ENCODE measurements around the gene TAOK1. TPM values are rescaled to one million over a fixed set of nuclear protein-coding genes. Genes with fewer than 3 reads are reported as not detected.

The TAOK1 gene
- total and polyA plus RNA-seq, 10 of the 15 experiments (the other 5 are each of a cell fraction or from before 2014, with no cell fraction given): 2.0 to 27.1 (median 11.8) TPM

- TF ChIP-seq PKNOX1 (IDR thresholded peaks at IDR 0.05) (peak; percentile 74), BHLHE40 (IDR thresholded peaks at IDR 0.05; ENCODE audit: borderline replicate concordance in 1 of 2, low read depth in 2 of 2, low read length in 1 of 2) (peak in 1 of 2 experiments; percentile 87; a peak in 2 of 4 replicates), MAX (IDR thresholded peaks at IDR 0.05; ENCODE audit: low read depth, low read length) (peak; percentile 87), SMARCA5 (IDR thresholded peaks at IDR 0.05) (peak; percentile 71; the same call in 1 of the 2 replicates), BACH1 (IDR thresholded peaks at IDR 0.05; ENCODE audit: borderline replicate concordance) (peak; percentile 76), SP1 (IDR thresholded peaks at IDR 0.05; ENCODE audit: low read depth, low read length) (peak; percentile 16), RAD21 (IDR thresholded peaks at IDR 0.05; ENCODE audit: insufficient read depth, low read depth, low read length) (peak; percentile 40), IKZF1 (conservative IDR thresholded peaks at IDR 0.05) (peak; percentile 50; the same call in 1 of the 2 replicates), CBFB (IDR thresholded peaks at IDR 0.05; ENCODE audit: low read depth) (no peak), TBL1XR1 (IDR thresholded peaks at IDR 0.05; ENCODE audit: low read depth, low read length) (no peak), RELA (IDR thresholded peaks at IDR 0.05; ENCODE audit: borderline replicate concordance, partially characterized antibody) (peak; percentile 40)
- TF ChIP-seq, protein P1, sequence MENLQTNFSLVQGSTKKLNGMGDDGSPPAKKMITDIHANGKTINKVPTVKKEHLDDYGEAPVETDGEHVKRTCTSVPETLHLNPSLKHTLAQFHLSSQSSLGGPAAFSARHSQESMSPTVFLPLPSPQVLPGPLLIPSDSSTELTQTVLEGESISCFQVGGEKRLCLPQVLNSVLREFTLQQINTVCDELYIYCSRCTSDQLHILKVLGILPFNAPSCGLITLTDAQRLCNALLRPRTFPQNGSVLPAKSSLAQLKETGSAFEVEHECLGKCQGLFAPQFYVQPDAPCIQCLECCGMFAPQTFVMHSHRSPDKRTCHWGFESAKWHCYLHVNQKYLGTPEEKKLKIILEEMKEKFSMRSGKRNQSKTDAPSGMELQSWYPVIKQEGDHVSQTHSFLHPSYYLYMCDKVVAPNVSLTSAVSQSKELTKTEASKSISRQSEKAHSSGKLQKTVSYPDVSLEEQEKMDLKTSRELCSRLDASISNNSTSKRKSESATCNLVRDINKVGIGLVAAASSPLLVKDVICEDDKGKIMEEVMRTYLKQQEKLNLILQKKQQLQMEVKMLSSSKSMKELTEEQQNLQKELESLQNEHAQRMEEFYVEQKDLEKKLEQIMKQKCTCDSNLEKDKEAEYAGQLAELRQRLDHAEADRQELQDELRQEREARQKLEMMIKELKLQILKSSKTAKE (IDR thresholded peaks at IDR 0.05; ENCODE audit: low read depth, poor library complexity, severe bottlenecking): no peak
- TF ChIP-seq, protein P2, sequence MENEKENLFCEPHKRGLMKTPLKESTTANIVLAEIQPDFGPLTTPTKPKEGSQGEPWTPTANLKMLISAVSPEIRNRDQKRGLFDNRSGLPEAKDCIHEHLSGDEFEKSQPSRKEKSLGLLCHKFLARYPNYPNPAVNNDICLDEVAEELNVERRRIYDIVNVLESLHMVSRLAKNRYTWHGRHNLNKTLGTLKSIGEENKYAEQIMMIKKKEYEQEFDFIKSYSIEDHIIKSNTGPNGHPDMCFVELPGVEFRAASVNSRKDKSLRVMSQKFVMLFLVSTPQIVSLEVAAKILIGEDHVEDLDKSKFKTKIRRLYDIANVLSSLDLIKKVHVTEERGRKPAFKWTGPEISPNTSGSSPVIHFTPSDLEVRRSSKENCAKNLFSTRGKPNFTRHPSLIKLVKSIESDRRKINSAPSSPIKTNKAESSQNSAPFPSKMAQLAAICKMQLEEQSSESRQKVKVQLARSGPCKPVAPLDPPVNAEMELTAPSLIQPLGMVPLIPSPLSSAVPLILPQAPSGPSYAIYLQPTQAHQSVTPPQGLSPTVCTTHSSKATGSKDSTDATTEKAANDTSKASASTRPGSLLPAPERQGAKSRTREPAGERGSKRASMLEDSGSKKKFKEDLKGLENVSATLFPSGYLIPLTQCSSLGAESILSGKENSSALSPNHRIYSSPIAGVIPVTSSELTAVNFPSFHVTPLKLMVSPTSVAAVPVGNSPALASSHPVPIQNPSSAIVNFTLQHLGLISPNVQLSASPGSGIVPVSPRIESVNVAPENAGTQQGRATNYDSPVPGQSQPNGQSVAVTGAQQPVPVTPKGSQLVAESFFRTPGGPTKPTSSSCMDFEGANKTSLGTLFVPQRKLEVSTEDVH (IDR thresholded peaks at IDR 0.05; ENCODE audit: low read depth, partially characterized antibody): no peak
- TF ChIP-seq, protein P3, sequence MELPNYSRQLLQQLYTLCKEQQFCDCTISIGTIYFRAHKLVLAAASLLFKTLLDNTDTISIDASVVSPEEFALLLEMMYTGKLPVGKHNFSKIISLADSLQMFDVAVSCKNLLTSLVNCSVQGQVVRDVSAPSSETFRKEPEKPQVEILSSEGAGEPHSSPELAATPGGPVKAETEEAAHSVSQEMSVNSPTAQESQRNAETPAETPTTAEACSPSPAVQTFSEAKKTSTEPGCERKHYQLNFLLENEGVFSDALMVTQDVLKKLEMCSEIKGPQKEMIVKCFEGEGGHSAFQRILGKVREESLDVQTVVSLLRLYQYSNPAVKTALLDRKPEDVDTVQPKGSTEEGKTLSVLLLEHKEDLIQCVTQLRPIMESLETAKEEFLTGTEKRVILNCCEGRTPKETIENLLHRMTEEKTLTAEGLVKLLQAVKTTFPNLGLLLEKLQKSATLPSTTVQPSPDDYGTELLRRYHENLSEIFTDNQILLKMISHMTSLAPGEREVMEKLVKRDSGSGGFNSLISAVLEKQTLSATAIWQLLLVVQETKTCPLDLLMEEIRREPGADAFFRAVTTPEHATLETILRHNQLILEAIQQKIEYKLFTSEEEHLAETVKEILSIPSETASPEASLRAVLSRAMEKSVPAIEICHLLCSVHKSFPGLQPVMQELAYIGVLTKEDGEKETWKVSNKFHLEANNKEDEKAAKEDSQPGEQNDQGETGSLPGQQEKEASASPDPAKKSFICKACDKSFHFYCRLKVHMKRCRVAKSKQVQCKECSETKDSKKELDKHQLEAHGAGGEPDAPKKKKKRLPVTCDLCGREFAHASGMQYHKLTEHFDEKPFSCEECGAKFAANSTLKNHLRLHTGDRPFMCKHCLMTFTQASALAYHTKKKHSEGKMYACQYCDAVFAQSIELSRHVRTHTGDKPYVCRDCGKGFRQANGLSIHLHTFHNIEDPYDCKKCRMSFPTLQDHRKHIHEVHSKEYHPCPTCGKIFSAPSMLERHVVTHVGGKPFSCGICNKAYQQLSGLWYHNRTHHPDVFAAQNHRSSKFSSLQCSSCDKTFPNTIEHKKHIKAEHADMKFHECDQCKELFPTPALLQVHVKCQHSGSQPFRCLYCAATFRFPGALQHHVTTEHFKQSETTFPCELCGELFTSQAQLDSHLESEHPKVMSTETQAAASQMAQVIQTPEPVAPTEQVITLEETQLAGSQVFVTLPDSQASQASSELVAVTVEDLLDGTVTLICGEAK (IDR thresholded peaks at IDR 0.05; ENCODE audit: borderline replicate concordance): no peak
- TF ChIP-seq, protein P4, sequence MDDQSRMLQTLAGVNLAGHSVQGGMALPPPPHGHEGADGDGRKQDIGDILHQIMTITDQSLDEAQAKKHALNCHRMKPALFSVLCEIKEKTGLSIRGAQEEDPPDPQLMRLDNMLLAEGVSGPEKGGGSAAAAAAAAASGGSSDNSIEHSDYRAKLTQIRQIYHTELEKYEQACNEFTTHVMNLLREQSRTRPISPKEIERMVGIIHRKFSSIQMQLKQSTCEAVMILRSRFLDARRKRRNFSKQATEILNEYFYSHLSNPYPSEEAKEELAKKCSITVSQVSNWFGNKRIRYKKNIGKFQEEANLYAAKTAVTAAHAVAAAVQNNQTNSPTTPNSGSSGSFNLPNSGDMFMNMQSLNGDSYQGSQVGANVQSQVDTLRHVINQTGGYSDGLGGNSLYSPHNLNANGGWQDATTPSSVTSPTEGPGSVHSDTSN (IDR thresholded peaks at IDR 0.05; ENCODE audit: insufficient replicate concordance, low read depth, low read length): peak; percentile 67
These were observed 182.8 kb downstream of the TAOK1 start (continued) for GRCh38 chr17:29572691-29573557.

Data from GM12878 (cell line).